Measurements from ENCODE around the gene ZNF235.

The ZNF235 gene

DNA sequence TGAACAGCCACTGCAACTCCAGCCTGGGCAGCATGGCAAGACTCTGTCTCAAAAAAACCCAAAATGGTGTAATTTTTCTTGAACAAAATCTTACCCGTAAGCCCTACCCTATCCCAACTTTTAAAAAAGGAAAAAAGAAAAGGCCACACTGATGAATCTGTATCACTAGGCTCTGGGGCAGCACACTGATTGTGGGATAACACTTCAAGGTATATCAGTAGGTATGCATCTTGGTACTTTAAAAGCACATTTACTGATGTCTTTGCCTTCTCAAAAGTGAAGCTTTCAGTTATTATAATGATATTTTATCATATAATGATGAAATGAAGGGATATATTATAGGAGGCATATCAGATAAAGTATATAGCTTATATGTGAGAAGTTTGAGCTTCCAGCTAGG lies 27.3 kb upstream of the ZNF235 start:
- intact Hi-C loops (cut with DNase I; ENCODE audit: low total_unique reads) = no loop called here
- H3K36me3 ChIP-seq = peaks cover 98 to 99% (median 98%) of the 10 kb centered on the region in 3 donors
- H3K9me3 ChIP-seq = peaks cover 4 to 98% (median 61%) of the 10 kb centered on the region in 3 donors
- no peaks in the 10 kb centered on the region for H3K27me3 ChIP-seq
- TF ChIP-seq, protein P1, sequence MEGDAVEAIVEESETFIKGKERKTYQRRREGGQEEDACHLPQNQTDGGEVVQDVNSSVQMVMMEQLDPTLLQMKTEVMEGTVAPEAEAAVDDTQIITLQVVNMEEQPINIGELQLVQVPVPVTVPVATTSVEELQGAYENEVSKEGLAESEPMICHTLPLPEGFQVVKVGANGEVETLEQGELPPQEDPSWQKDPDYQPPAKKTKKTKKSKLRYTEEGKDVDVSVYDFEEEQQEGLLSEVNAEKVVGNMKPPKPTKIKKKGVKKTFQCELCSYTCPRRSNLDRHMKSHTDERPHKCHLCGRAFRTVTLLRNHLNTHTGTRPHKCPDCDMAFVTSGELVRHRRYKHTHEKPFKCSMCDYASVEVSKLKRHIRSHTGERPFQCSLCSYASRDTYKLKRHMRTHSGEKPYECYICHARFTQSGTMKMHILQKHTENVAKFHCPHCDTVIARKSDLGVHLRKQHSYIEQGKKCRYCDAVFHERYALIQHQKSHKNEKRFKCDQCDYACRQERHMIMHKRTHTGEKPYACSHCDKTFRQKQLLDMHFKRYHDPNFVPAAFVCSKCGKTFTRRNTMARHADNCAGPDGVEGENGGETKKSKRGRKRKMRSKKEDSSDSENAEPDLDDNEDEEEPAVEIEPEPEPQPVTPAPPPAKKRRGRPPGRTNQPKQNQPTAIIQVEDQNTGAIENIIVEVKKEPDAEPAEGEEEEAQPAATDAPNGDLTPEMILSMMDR (IDR thresholded peaks at IDR 0.05) = no peak
- no peak overlapping the region for H3K27ac ChIP-seq
- DNase-seq = no peak
- H3K4me1 ChIP-seq = no peaks in the 10 kb centered on the region
- no peak overlapping the region for H3K4me3 ChIP-seq

DNA sequence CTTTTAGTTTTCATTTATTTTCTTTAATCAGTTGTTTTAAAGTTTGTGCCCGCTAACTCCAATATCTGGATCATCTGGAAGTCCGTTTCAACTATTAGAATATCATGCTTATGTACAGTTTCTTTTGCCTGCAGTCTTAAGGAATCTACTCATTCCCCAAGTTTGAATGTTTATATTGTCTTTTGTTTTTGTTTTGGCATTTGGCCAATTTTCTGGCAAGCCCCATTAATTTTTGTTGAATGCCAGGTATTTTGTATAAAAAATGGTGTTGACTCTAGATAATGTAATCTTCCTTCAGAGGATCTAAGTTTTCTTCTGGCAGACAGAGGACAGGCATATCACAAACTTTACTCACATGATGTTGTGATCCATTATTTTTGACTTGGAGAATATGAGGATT lies 11.1 kb upstream of the ZNF235 start:
- Histone ChIP-seq H3K4me1 (no peaks in the 10 kb centered on the region), H3K9me3 (peaks cover 20 to 97% (median 47%) of the 10 kb centered on the region in 3 donors), H3K4me3 (no peak overlapping the region), H3K27me3 (no peaks in the 10 kb centered on the region), H3K36me3 (peaks cover 0 to 29% (median 0%) of the 10 kb centered on the region in 3 donors), H3K27ac (no peak overlapping the region)
- DNase-seq = no peak
- TF ChIP-seq, protein P1 (IDR thresholded peaks at IDR 0.05) = no peak
- intact Hi-C loops (cut with DNase I; ENCODE audit: low total_unique reads) = no loop called here

DNA sequence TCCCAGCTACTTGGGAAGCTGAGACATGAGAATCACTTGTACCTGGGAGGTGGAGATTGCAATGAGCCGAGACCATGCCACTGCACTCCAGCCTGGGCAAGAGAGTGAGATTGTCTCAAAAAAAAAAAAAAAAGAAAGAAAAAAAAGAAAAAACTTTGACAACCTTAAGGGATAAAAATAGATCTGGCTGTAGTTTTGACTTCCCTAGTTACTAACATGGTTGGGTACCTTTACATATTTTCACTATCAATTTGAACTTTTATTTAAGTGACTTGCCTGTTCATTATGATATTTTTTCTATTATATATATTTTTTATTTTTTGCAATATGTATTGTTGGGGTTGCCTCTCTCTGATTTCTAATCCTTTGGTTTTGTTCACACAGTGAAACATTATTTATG lies 8.4 kb upstream of the ZNF235 start:
- Histone ChIP-seq H3K27me3 (no peaks in the 10 kb centered on the region), H3K9me3 (peaks cover 12 to 94% (median 46%) of the 10 kb centered on the region in 3 donors), H3K4me3 (no peak overlapping the region), H3K36me3 (peaks cover 0 to 19% (median 0%) of the 10 kb centered on the region in 3 donors), H3K27ac (no peak overlapping the region), H3K4me1 (no peaks in the 10 kb centered on the region)
- TF ChIP-seq, protein P1 (IDR thresholded peaks at IDR 0.05) = no peak
- intact Hi-C loops (cut with DNase I; ENCODE audit: low total_unique reads) = no loop called here
- DNase-seq = no peak

DNA sequence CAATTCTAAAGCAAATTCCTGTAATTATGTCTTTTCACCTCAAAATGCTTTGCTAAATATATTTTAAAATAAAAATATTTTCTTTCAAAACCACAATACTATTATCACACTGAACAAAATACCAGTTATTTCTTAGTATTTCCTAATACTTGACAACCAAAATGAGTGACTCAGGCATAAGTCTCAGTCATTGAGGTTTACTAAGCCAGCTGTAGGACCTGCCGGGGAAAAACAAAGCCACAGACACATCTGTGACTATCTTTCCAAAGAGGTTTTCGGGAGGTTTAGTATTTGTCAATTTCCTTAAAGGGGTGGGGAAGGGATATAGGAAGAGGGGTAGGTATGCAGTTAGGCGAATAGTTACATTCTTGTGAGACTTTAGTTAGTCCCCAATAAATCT lies 3.2 kb upstream of the ZNF235 start:
- Histone ChIP-seq H3K27me3 (no peaks in the 10 kb centered on the region), H3K4me3 (no peak overlapping the region), H3K9me3 (peaks cover 5 to 53% (median 28%) of the 10 kb centered on the region in 3 donors), H3K36me3 (no peaks in the 10 kb centered on the region), H3K4me1 (peaks cover 0 to 12% (median 7%) of the 10 kb centered on the region in 4 donors), H3K27ac (no peak overlapping the region)
- no peak for DNase-seq
- TF ChIP-seq, protein P1 (IDR thresholded peaks at IDR 0.05) = no peak
- intact Hi-C loops (cut with DNase I; ENCODE audit: low total_unique reads) = no loop called here

DNA sequence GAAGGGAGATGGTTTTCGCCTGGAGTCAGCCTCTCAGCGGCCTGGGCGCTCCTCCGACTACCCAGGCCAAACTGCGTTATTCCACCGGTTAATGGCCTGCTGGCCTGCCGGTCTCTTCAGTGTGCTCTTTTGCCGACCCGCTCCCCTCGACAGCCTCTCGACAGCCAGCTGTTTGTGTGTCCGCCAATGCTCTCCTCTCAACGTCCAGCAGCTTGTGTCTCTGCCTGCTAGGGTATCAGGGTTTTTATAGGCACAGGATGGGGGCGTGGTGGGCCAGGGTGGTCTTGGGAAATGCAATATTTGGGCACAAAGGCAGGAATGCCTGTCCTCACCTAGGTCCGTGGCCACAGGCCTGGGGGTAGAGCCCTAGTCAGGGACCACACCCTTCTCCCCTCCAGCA lies 1.5 kb upstream of the ZNF235 start:
- intact Hi-C loops (cut with DNase I; ENCODE audit: low total_unique reads) = no loop called here
- DNase-seq = no peak
- H3K9me3 ChIP-seq = peaks cover 5 to 39% (median 28%) of the 10 kb centered on the region in 3 donors
- peaks cover 8 to 14% (median 12%) of the 10 kb centered on the region in 3 donors for H3K36me3 ChIP-seq
- TF ChIP-seq, protein P1 (IDR thresholded peaks at IDR 0.05) = no peak
- no peaks in the 10 kb centered on the region for H3K27me3 ChIP-seq
- no peak overlapping the region for H3K27ac ChIP-seq
- no peak overlapping the region for H3K4me3 ChIP-seq
- H3K4me1 ChIP-seq = peaks cover 0 to 12% (median 7%) of the 10 kb centered on the region in 4 donors

DNA sequence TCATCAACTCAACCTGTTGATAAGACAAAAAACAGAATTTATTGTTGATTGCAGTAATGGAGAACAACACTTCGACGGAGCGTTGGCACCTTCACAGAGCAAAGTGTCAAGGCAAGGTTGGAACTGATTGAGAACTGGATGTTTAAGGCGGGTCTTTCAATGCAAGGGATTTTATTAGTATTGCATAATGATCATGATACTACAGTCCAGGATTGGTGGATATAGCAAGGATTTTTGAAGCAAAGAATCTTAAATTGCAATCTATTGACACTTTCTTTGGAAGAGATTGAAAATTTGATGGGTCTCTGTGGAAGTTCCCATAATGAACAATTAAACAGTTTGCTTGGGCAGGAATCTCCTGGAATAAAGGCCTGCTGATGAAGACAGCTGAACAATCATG lies 632 bp upstream of the ZNF235 start:
- Histone ChIP-seq H3K27me3 (no peaks in the 10 kb centered on the region), H3K36me3 (peaks cover 16 to 22% (median 21%) of the 10 kb centered on the region in 3 donors), H3K4me1 (peaks cover 0 to 12% (median 7%) of the 10 kb centered on the region in 4 donors), H3K9me3 (peaks cover 5 to 30% (median 23%) of the 10 kb centered on the region in 3 donors), H3K27ac (peak overlapping the region in 1 of 2 donors; percentile 82), H3K4me3 (peak overlapping the region; percentile 73 to 78)
- DNase-seq = no peak
- TF ChIP-seq, protein P1 (IDR thresholded peaks at IDR 0.05) = no peak
- intact Hi-C loops (cut with DNase I; ENCODE audit: low total_unique reads) = no loop called here

Measured in tibial artery (tissue), 4 donors.